Activated T-helper 17 cell treated with anti-CD3 and anti-CD28 coated beads, Interleukin-2, amount 50 U/mL, for 72 hours (primary cell): ENCODE measurements around the gene LINS1. TPM values are rescaled to one million over a fixed set of nuclear protein-coding genes. Genes with fewer than 3 reads are reported as not detected.
A peak's percentile ranks its signal among the peaks of the same experiment; 100 is the strongest.

Experiments
- ATAC-seq: fragments of 150-1000 bp; cut with Tn5 transposase; replicated peaks from 2 replicates; pipeline ENCODE4 v1.10.0; 2021; ENCODE audit warnings: mild to moderate bottlenecking, moderate library complexity
- H3K27ac Mint-ChIP-seq: one replicate; pipeline ENCODE4 v1.8.0; 2022; ENCODE audit warnings: mixed read lengths
- H3K27me3 Mint-ChIP-seq: one replicate; pipeline ENCODE4 v1.8.0; 2022; ENCODE audit warnings: mixed read lengths
- H3K36me3 Mint-ChIP-seq: one replicate; pipeline ENCODE4 v1.8.0; 2022; ENCODE audit warnings: low read depth, mild to moderate bottlenecking, mixed read lengths
- H3K4me1 Mint-ChIP-seq: one replicate; pipeline ENCODE4 v1.8.0; 2022; ENCODE audit warnings: mixed read lengths
- H3K4me3 Mint-ChIP-seq: one replicate; pipeline ENCODE4 v1.8.0; 2022; ENCODE audit warnings: mild to moderate bottlenecking, mixed read lengths
- H3K9me3 Mint-ChIP-seq: one replicate; pipeline ENCODE4 v1.8.0; 2022; ENCODE audit warnings: mixed read lengths
- total RNA-seq, 2 donors: library from RNA; stranded (reverse); gene quantifications; one replicate each; pipeline ENCODE4 v1.2.3, GENCODE V29; 2022

The LINS1 gene
- total RNA-seq, 2 donors from 2014 or later, result 33.0 to 45.0 TPM

DNA sequence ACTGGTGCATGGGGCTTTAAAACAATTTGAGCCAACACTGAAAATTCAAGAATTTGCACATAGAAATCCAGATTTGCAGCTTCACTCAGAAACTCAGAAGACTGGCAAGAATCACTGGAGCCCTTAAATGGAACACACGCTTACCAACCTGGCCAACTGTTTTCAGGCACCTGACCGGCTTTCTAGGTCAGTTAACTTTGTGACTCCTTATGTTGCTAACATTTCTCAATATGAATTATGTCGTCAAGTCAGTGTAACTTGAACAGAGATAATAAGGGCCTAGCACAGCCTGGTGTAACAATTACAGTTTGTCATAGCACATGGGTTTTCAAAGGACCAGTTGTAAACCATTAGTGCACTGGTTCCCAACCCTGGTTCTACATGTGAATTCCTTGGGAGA, 80.1 kb downstream of the LINS1 start:
- H3K4me3 Mint-ChIP-seq, result no peak overlapping the region

DNA sequence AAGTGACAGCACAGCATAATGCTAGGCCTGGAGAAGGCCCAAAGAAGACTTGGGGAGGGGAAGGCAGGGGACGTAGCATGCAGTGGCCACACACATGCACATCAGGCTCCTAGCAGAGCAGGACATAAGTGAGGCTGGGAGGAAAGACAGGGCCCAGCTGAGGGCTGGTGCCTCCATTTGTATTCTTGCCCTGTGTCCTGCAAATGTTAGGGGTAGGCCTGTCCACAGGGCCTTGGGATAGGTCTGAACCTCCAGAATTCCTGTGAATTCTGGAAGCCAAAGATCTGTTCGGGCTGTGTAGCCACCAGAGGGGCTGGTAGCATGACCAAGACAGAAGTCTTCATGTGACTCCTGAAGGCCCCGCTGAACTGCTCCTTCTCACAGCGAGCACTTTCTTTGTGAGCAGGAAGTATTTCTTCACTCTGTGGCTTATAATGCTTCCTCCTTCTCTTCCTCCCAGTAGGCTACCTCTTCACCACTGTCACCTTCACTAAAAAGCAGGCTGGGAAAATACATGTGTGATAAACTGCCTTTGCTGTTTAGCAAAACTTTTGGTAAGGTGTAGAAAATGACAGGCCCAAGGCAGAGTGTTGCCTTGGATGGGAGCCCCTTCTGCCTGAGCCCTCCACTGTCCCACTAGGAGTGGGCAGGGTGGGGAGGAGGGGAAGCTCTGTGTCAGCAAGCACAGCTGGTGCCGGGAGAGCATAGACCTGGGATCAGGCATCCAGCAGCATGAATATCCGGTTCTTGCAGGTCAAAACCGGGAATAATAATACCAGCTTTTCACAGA, 81.7 kb downstream of the LINS1 start:
- Mint-ChIP-seq H3K4me1 (peaks cover 10% of the 10 kb centered on the region), H3K36me3 (no peaks in the 10 kb centered on the region), H3K4me3 (no peak overlapping the region), H3K27me3 (no peaks in the 10 kb centered on the region), H3K27ac (peak overlapping the region; percentile 76), H3K9me3 (no peaks in the 10 kb centered on the region)
- ATAC-seq, result peak; percentile 37

More for the DNA sequence above, 80.1 kb downstream of the LINS1 start:
- no peak for ATAC-seq
- Mint-ChIP-seq H3K36me3 (no peaks in the 10 kb centered on the region), H3K9me3 (no peaks in the 10 kb centered on the region), H3K27ac (no peak overlapping the region), H3K27me3 (no peaks in the 10 kb centered on the region), H3K4me1 (peaks cover 10% of the 10 kb centered on the region)

DNA sequence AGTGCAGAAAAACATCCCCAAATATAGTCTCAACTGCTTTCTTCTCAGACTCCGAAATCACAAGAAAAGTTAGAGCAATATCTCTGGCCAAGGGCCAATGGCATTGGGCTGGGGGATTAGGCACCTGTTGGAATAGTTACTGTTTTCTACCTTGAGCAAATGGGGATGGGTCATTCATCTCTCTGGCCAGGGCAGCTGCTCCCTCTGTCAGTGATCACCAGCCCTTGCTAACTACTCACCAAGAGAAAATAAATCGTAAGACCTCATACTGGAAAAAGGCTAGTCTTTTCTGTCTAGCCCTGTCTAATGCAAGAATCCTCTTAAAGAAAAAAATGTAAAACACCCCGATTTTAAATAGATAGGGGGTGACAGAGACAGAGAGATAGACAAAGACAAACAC, 84.1 kb downstream of the LINS1 start:
- Mint-ChIP-seq H3K36me3 (no peaks in the 10 kb centered on the region), H3K27ac (no peak overlapping the region), H3K27me3 (no peaks in the 10 kb centered on the region), H3K9me3 (no peaks in the 10 kb centered on the region), H3K4me1 (peaks cover 10% of the 10 kb centered on the region), H3K4me3 (no peak overlapping the region)
- ATAC-seq, result no peak

Other genes starting within 250 kb of the LINS1 start
- 1 to 10 TPM in 1 of 2 donors, under 1 TPM in 1; 0.54 to 1.0 TPM for gene CERS3, start 73.2 kb downstream of the LINS1 start, total RNA-seq
- gene ASB7, start 405 bp upstream of the LINS1 start, total RNA-seq, result 10 to 100 TPM; 16.4 to 30.3 TPM